Gastrocnemius medialis (tissue), 4 donors: Measurements from ENCODE around the gene GRM5.

Experiments used
- CTCF ChIP-seq, 5 experiments: fragments of 450-650 bp in 3 of 5; fragments of 200-600 bp in 2 of 5; sonication (generic) in 2 of 5; IDR thresholded peaks in 4 of 5; conservative IDR thresholded peaks in 1 of 5; 1 replicate in 4 of 5; 2 replicates in 1 of 5; pipeline ENCODE4 v1.5.1; 2016 to 2019; ENCODE audit warnings: antibody characterized with exemption in 5 of 5, mild to moderate bottlenecking in 3 of 5, moderate library complexity in 3 of 5
- POLR2A ChIP-seq, 2 donors: fragments of 450-650 bp; IDR thresholded peaks; one replicate each; pipeline ENCODE4 v1.6.1; 2017; ENCODE audit warnings: antibody characterized with exemption in 2 of 2, mild to moderate bottlenecking in 2 of 2, moderate library complexity in 2 of 2

GRCh38 chr11:89015614-89016013 lies 50.2 kb downstream of the GRM5 start:
- TF ChIP-seq CTCF (IDR thresholded peaks at IDR 0.05 in 4 of 5, conservative IDR thresholded peaks at IDR 0.05 in 1 of 5): no peak
- no peak for TF ChIP-seq POLR2A (IDR thresholded peaks at IDR 0.05)
